PFSK-1 (cell line): ENCODE results near the gene TMEM140.

ENCODE experiments used
- POLR2AphosphoS5 ChIP-seq: IDR thresholded peaks from 2 replicates; pipeline ENCODE4 v1.6.1; 2012; ENCODE audit warnings: low read depth, mild to moderate bottlenecking, control low read depth, low read length, moderate library complexity
- REST ChIP-seq, 2 experiments: IDR thresholded peaks; 2 replicates each; pipeline versions ENCODE4 v1.6.1 to v1.8.0; 2011 to 2012; ENCODE audit warnings: low read depth in 2 of 2, low read length in 2 of 2, control low read depth in 1 of 2, inconsistent platforms in 1 of 2, mild to moderate bottlenecking in 1 of 2, moderate library complexity in 1 of 2; ENCODE audit not compliant: insufficient read depth in 1 of 2
- SIN3A ChIP-seq: IDR thresholded peaks from 2 replicates; pipeline ENCODE4 v1.6.1; 2012; ENCODE audit warnings: mild to moderate bottlenecking, low read length, moderate library complexity, borderline replicate concordance; ENCODE audit not compliant: insufficient read depth

- no peak for TF ChIP-seq SIN3A
- no peak for TF ChIP-seq REST (IDR thresholded peaks at IDR 0.05; ENCODE audit: insufficient read depth in 1 of 2, low read depth in 2 of 2, low read length in 2 of 2)
- no peak for TF ChIP-seq POLR2AphosphoS5
These were observed 38.3 kb downstream of the TMEM140 start for GRCh38 chr7:135186261-135186540.
